ENCODE data around the gene WFIKKN1.
A peak's percentile ranks its signal among the peaks of the same experiment; 100 is the strongest.

The WFIKKN1 gene

DNA sequence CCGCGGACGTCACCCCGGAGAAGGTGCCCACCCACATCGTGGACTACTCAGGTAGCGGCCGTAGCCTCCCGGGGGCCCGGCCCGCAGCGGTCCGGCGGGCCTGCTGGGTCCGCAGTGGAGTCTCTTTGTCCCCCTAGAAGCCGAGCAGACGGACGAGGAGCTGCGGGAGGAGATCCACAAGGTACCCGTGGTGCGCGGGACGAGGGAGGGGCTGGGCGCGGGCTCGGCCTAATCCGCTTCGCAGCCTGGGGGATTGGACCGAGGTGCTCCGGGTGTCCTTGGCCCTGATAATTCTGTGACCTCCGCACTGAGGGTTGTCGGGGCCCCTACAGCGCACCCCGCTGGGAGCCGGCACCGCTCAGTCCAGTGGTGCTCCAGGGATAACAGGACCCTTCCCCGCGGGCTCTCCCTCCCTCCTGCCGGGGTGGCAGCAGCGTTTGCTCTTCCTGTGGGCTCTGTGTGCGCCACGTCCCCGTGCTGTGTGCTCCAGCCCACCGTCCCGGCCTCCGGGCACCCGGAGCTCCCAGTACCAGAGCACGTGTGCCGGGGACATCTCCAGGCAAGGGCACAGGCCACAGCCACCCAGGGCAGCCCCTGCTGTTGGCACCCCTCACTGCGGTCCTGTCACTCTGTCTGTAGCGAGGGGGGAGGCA, 37.9 kb downstream of the WFIKKN1 start:
- H3K36me3 ChIP-seq: peaks cover 63% of the 10 kb centered on the region
- H3K27ac ChIP-seq: peak overlapping the region; percentile 88
- peak overlapping the region; percentile 84 for H3K4me3 ChIP-seq (ENCODE audit: low read depth, low read length)

DNA sequence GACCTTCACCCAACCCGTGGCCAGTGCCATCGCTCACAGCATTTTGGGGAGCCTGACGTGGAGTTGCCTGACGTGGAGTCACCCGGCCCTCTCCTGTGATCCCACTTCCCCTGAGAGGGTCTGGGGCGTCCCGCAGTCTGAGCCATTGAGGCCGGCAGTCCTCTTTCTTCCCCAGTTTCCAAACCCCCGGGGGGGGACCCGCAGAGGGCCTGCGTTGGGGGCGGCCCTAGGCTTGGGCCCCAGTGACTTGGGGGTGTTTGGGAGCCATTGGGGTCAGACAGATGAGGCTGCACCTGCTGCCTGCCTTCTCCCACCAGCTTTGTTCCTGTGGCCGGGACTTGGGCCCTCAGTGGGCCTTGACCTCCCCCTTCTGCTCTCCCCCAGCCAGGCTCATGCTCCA, 38.9 kb downstream of the WFIKKN1 start:
- Histone ChIP-seq H3K27me3 (ENCODE audit: insufficient read depth, low read depth, severe bottlenecking) (no peaks in the 10 kb centered on the region), H3K9me3 (ENCODE audit: severe bottlenecking) (no peaks in the 10 kb centered on the region), H3K27ac (no peak overlapping the region), H3K36me3 (peaks cover 64% of the 10 kb centered on the region), H3K4me3 (ENCODE audit: low read depth, low read length) (no peak overlapping the region)
- no peak for DNase-seq
- TF ChIP-seq, protein P1, sequence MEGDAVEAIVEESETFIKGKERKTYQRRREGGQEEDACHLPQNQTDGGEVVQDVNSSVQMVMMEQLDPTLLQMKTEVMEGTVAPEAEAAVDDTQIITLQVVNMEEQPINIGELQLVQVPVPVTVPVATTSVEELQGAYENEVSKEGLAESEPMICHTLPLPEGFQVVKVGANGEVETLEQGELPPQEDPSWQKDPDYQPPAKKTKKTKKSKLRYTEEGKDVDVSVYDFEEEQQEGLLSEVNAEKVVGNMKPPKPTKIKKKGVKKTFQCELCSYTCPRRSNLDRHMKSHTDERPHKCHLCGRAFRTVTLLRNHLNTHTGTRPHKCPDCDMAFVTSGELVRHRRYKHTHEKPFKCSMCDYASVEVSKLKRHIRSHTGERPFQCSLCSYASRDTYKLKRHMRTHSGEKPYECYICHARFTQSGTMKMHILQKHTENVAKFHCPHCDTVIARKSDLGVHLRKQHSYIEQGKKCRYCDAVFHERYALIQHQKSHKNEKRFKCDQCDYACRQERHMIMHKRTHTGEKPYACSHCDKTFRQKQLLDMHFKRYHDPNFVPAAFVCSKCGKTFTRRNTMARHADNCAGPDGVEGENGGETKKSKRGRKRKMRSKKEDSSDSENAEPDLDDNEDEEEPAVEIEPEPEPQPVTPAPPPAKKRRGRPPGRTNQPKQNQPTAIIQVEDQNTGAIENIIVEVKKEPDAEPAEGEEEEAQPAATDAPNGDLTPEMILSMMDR (IDR thresholded peaks at IDR 0.05; ENCODE audit: low read depth, low read length): no peak

More for the DNA sequence above, 37.9 kb downstream of the WFIKKN1 start:
- TF ChIP-seq, protein P1 (IDR thresholded peaks at IDR 0.05; ENCODE audit: low read depth, low read length): no peak
- peak; percentile 74 for DNase-seq
- Histone ChIP-seq H3K27me3 (ENCODE audit: insufficient read depth, low read depth, severe bottlenecking) (no peaks in the 10 kb centered on the region), H3K9me3 (ENCODE audit: severe bottlenecking) (no peaks in the 10 kb centered on the region)

DNA sequence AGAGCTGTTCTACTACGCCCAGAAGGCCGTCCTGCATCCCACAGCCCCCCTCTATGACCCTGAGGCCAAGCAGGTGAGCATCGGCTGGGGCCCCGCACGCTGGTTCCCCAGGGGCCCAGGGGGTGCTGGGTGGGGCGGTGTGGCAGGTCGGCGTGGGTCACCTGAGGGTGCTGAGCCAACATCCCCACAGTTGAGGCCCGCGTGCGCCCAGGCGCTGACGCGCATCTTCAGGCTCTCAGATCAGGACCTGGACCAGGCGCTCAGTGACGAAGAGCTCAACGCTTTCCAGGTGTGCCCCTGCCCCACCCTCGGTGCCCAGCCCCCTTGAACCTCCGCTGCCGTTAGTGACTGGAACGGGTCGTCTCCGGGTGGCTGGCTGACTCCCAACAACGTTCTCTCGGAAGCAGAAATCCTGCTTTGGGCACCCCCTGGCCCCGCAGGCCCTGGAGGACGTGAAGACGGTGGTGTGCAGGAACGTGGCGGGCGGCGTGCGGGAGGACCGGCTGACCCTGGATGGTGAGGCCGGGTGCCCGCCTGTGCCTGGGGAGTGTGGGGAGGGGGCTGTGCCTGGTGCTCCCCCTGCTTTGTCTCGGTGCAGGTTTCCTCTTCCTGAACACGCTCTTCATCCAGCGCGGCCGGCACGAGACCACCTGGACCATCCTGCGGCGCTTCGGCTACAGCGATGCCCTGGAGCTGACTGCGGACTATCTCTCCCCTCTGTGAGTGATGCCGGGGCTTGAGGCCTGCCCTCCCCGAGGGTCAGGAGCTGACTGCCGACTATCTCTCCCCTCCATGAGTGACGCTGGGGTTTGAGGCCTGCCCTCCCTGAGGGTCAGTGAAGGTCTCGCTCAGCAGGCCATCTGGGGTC, 39.9 kb downstream of the WFIKKN1 start:
- no peak overlapping the region for H3K4me3 ChIP-seq (ENCODE audit: low read depth, low read length)
- H3K27me3 ChIP-seq (ENCODE audit: insufficient read depth, low read depth, severe bottlenecking): no peaks in the 10 kb centered on the region
- H3K27ac ChIP-seq: no peak overlapping the region
- no peak for DNase-seq
- TF ChIP-seq, protein P1 (IDR thresholded peaks at IDR 0.05; ENCODE audit: low read depth, low read length): no peak
- no peaks in the 10 kb centered on the region for H3K9me3 ChIP-seq (ENCODE audit: severe bottlenecking)
- H3K36me3 ChIP-seq: peaks cover 64% of the 10 kb centered on the region

DNA sequence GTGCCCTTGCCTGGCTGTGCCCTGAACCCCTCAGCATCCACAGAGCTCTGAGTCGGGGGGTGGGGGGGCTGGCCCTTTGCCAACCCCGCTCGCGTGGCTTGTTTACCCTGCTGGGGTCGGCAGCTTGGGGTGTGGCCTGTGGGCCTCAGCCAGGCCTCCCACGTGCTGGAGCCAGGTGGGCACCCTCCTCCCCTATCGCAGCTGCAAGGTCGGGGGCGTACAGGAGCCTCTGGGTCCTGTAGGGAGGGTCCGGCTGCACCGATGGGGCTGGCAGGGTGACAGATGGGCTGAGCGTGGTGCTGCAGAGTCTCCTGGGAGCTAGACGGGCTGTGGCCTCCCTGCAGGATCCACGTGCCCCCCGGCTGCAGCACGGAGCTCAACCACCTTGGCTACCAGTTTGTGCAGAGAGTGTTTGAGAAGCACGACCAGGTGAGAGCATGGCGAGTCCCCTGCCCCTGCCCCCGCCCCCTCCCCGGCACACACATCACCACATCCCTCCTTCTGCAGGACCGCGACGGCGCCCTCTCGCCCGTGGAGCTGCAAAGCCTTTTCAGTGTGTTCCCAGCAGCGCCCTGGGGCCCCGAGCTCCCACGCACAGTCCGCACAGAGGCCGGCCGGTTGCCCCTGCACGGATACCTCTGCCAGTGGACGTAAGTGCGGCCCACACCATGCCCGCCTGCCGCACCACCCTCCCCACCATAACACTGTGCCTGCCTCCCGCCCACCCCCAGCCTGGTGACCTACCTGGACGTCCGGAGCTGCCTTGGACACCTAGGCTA, 40.8 kb downstream of the WFIKKN1 start:
- Histone ChIP-seq H3K27ac (no peak overlapping the region), H3K27me3 (ENCODE audit: insufficient read depth, low read depth, severe bottlenecking) (no peaks in the 10 kb centered on the region), H3K4me3 (ENCODE audit: low read depth, low read length) (no peak overlapping the region), H3K9me3 (ENCODE audit: severe bottlenecking) (no peaks in the 10 kb centered on the region), H3K36me3 (peaks cover 64% of the 10 kb centered on the region)
- DNase-seq: no peak
- TF ChIP-seq, protein P1 (IDR thresholded peaks at IDR 0.05; ENCODE audit: low read depth, low read length): no peak

DNA sequence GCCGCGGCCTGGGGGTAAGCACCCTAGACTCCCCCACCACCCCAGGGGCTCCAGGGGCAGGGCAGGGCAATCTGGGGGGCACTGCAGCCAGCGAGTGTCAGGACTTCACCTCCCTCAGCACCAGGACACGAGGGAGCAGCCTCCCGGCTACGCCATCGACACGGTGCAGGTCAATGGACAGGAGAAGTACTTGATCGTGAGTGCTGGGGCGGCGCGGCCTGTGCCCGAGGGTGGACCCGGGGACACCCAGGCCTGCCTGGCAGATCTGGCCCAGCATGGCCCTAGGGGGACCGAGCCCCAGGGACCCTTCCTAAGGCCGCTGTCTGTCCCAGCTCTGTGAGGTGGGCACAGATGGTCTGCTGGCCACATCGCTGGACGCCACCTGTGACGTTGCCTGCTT, 41.6 kb downstream of the WFIKKN1 start:
- Histone ChIP-seq H3K27me3 (ENCODE audit: insufficient read depth, low read depth, severe bottlenecking) (no peaks in the 10 kb centered on the region), H3K4me3 (ENCODE audit: low read depth, low read length) (no peak overlapping the region), H3K27ac (no peak overlapping the region), H3K9me3 (ENCODE audit: severe bottlenecking) (no peaks in the 10 kb centered on the region), H3K36me3 (peaks cover 61% of the 10 kb centered on the region)
- no peak for DNase-seq
- TF ChIP-seq, protein P1 (IDR thresholded peaks at IDR 0.05; ENCODE audit: low read depth, low read length): no peak

All from WERI-Rb-1 (cell line).